ENCODE data around the gene SUCLG2.
A peak's percentile ranks its signal among the peaks of the same experiment; 100 is the strongest.

The SUCLG2 gene

GRCh38 chr3:67649681-67650080 lies 4.7 kb downstream of the SUCLG2 start:
- DNase-seq (ENCODE audit: low spot score): no peak

GRCh38 chr3:67648701-67649100 lies 5.7 kb downstream of the SUCLG2 start:
- DNase-seq (ENCODE audit: low spot score): no peak

- DNase-seq (ENCODE audit: low spot score): no peak
These were observed 6.2 kb downstream of the SUCLG2 start for GRCh38 chr3:67648229-67648628.

GRCh38 chr3:67647390-67647878 lies 7.0 kb downstream of the SUCLG2 start:
- DNase-seq (ENCODE audit: low spot score): peak; percentile 76

GRCh38 chr3:67646586-67647234 lies 7.7 kb downstream of the SUCLG2 start:
- no peak for DNase-seq (ENCODE audit: low spot score)

GRCh38 chr3:67644827-67645226 lies 9.6 kb downstream of the SUCLG2 start:
- DNase-seq (ENCODE audit: low spot score): no peak

- DNase-seq (ENCODE audit: low spot score): no peak
These were observed 11.7 kb downstream of the SUCLG2 start for GRCh38 chr3:67642734-67643133.

GRCh38 chr3:67642190-67642589 lies 12.2 kb downstream of the SUCLG2 start:
- no peak for DNase-seq (ENCODE audit: low spot score)

- no peak for DNase-seq (ENCODE audit: low spot score)
These were observed 13.0 kb downstream of the SUCLG2 start for GRCh38 chr3:67641451-67641850.

- no peak for DNase-seq (ENCODE audit: low spot score)
These were observed 14.3 kb downstream of the SUCLG2 start for GRCh38 chr3:67640023-67640660.

- DNase-seq (ENCODE audit: low spot score): no peak
These were observed 17.0 kb downstream of the SUCLG2 start for GRCh38 chr3:67637255-67637900.

- DNase-seq (ENCODE audit: low spot score): no peak
These were observed 18.6 kb downstream of the SUCLG2 start for GRCh38 chr3:67635806-67636205.

GRCh38 chr3:67635257-67635656 lies 19.2 kb downstream of the SUCLG2 start:
- peak; percentile 47 for DNase-seq (ENCODE audit: low spot score)

- no peak for DNase-seq (ENCODE audit: low spot score)
These were observed 23.6 kb downstream of the SUCLG2 start for GRCh38 chr3:67630666-67631362.

GRCh38 chr3:67624687-67625086 lies 29.7 kb downstream of the SUCLG2 start:
- no peak for DNase-seq (ENCODE audit: low spot score)

GRCh38 chr3:67624078-67624477 lies 30.3 kb downstream of the SUCLG2 start:
- no peak for DNase-seq (ENCODE audit: low spot score)

GRCh38 chr3:67622652-67623051 lies 31.8 kb downstream of the SUCLG2 start:
- DNase-seq (ENCODE audit: low spot score): no peak

GRCh38 chr3:67620869-67621268 lies 33.5 kb downstream of the SUCLG2 start:
- DNase-seq (ENCODE audit: low spot score): no peak

- DNase-seq (ENCODE audit: low spot score): no peak
These were observed 34.4 kb downstream of the SUCLG2 start for GRCh38 chr3:67619991-67620390.

GRCh38 chr3:67617518-67617917 lies 36.9 kb downstream of the SUCLG2 start:
- DNase-seq (ENCODE audit: low spot score): no peak

GRCh38 chr3:67616046-67616445 lies 38.4 kb downstream of the SUCLG2 start:
- DNase-seq (ENCODE audit: low spot score): no peak

GRCh38 chr3:67614195-67614594 lies 40.2 kb downstream of the SUCLG2 start:
- DNase-seq (ENCODE audit: low spot score): no peak

GRCh38 chr3:67610458-67610857 lies 44.0 kb downstream of the SUCLG2 start:
- no peak for DNase-seq (ENCODE audit: low spot score)

Data from AG08396 (cell line).